Thyroid gland (tissue), 4 donors: ENCODE measurements around the gene C11orf98. TPM values are rescaled to one million over a fixed set of nuclear protein-coding genes. Genes with fewer than 3 reads are reported as not detected.

Source experiments
- DNase-seq, 2 donors: peaks; one replicate each; pipeline ENCODE4 v3.0.0-alpha.2; 2019
- H3K27ac ChIP-seq, 3 donors: fragments of 200-600 bp; sonication (generic); 1 replicate in 2 of 3; 2 replicates in 1 of 3; pipeline ENCODE4 v1.5.1; 2016 to 2019; ENCODE audit warnings: mild to moderate bottlenecking in 1 of 3, moderate library complexity in 1 of 3
- H3K27me3 ChIP-seq: fragments of 200-600 bp; sonication (generic); one replicate; pipeline ENCODE4 v1.5.1; 2019
- H3K36me3 ChIP-seq, 2 donors: fragments of 200-600 bp; sonication (generic); one replicate each; pipeline ENCODE4 v1.5.1; 2016 to 2019
- H3K4me1 ChIP-seq, 2 donors: fragments of 200-600 bp; sonication (generic); one replicate each; pipeline ENCODE4 v1.5.1; 2017 to 2019
- H3K4me3 ChIP-seq, 3 donors: fragments of 200-600 bp; sonication (generic); replicated peaks in 1 of 3; 1 replicate in 2 of 3; 2 replicates in 1 of 3; pipeline ENCODE4 v1.5.1; 2016; ENCODE audit warnings: mild to moderate bottlenecking in 1 of 3
- H3K9me3 ChIP-seq: fragments of 200-600 bp; sonication (generic); one replicate; pipeline ENCODE4 v1.5.1; 2017
- POLR2A ChIP-seq, 2 donors: fragments of 450-650 bp; IDR thresholded peaks; one replicate each; pipeline ENCODE4 v1.6.1; 2017; ENCODE audit warnings: antibody characterized with exemption in 2 of 2, mild to moderate bottlenecking in 2 of 2, moderate library complexity in 1 of 2
- WGBS, 2 donors: methylation state at CpG; one replicate each; pipeline ENCODE4 v1.1.5; 2017; 5-methylcytosine and 5-hydroxymethylcytosine counted together
- intact Hi-C: fragments of 100-400 bp; cut with DNase I; formaldehyde crosslinking; loops from one replicate; pipeline ENCODE4 v1.15.1; 2023
- total RNA-seq, 4 donors: library from RNA; depleted of rRNA; stranded (reverse); fragments of >200 nt; gene quantifications; one replicate each; pipeline ENCODE4 v1.2.3, GENCODE V29; 2016
- TF ChIP-seq, protein P1 (sequence below), 6 experiments: fragments of 200-600 bp in 3 of 6; fragments of 450-650 bp in 3 of 6; sonication (generic) in 3 of 6; IDR thresholded peaks; one replicate each; pipeline ENCODE4 v1.5.1; 2016 to 2019; ENCODE audit warnings: antibody characterized with exemption in 6 of 6, mild to moderate bottlenecking in 2 of 6, inconsistent platforms in 1 of 6, moderate library complexity in 1 of 6

C11orf98 gene
- total RNA-seq, 4 donors from 2014 or later, result 24.1 to 34.5 (median 29.6) TPM

DNA sequence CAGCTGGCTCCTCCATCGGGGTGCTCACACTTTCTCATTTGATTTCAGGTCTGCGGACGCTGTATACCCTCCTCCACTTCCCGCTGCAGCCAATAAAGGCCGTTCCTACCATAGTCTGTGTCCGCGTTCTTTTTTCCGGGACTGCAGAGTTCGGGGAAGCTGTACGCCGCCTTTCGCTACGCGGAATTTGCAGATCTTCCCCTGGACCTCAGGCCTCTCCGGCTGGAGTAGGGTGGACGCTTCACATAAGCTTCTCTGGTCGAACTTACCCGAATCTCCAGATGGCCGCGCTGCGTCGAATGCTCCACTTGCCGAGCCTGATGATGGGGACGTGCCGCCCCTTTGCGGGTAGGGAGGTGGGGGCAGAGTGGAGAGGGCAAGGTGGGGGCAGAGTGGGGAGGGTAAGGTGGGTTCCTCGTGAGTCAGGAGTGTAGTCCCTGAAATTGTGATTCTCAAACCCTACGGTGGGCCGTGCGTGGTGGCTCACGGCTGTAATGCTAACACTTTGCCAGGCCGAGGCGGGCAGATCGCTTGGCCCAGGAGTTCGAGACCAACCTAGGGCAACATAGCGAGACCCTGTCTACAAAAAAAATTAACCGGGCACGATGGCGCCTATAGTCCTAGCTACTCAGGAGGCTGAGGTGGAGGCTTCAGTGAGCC is 719 bp upstream of the C11orf98 start:
- H3K9me3 ChIP-seq, result no peaks in the 10 kb centered on the region
- no peaks in the 10 kb centered on the region for H3K36me3 ChIP-seq
- H3K4me3 ChIP-seq, result peak overlapping the region; percentile 61 to 93 (median 63)
- no peaks in the 10 kb centered on the region for H3K27me3 ChIP-seq
- peak overlapping the region; percentile 56 to 79 (median 77) for H3K27ac ChIP-seq
- TF ChIP-seq POLR2A (IDR thresholded peaks at IDR 0.05), result no peak
- TF ChIP-seq, protein P1, sequence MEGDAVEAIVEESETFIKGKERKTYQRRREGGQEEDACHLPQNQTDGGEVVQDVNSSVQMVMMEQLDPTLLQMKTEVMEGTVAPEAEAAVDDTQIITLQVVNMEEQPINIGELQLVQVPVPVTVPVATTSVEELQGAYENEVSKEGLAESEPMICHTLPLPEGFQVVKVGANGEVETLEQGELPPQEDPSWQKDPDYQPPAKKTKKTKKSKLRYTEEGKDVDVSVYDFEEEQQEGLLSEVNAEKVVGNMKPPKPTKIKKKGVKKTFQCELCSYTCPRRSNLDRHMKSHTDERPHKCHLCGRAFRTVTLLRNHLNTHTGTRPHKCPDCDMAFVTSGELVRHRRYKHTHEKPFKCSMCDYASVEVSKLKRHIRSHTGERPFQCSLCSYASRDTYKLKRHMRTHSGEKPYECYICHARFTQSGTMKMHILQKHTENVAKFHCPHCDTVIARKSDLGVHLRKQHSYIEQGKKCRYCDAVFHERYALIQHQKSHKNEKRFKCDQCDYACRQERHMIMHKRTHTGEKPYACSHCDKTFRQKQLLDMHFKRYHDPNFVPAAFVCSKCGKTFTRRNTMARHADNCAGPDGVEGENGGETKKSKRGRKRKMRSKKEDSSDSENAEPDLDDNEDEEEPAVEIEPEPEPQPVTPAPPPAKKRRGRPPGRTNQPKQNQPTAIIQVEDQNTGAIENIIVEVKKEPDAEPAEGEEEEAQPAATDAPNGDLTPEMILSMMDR (IDR thresholded peaks at IDR 0.05), result no peak
- DNase-seq, result peak; percentile 67
- H3K4me1 ChIP-seq, result peaks cover 13 to 20% of the 10 kb centered on the region in 2 donors
- 3 to 4% methylated on average over 31 to 36 of the region's 39 CpGs for WGBS, 2 donors
- intact Hi-C loops, result no loop called here

DNA sequence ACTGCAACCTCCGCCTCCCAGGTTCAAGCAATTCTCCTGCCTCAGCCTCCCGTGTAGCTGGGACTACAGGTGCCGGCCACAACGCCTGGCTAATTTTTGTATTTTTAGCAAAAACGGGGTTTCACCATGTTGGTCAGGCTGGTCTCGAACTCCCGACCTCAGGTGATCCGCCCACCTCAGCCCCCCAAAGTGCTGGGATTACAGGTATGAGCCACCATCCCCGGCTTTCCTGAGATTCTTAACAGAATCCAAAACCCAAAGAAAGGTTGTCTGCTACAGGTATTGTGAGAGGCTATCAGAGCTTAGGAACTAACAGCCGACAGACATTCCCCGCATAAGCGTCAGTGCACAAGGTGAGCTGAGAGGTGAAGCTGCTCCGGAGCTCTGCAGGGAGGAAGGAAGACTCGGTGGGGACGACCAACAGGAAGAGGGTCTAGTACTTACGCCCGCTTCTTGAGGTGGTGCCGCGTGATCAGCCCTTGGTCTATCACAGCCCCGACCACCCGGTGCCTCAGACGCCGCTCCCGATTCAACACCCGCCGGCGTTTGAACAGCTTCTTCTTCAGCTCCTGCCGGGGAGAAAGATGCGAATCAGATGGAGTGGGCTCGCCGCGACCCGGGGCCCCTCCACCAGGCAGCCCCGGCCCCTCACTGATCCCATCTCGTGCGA is 470 bp downstream of the C11orf98 start:
- H3K4me3 ChIP-seq, result peak overlapping the region; percentile 63 to 93 (median 82)
- no peaks in the 10 kb centered on the region for H3K36me3 ChIP-seq
- H3K4me1 ChIP-seq, result peaks cover 10 to 16% of the 10 kb centered on the region in 2 donors
- no peaks in the 10 kb centered on the region for H3K27me3 ChIP-seq
- WGBS, 2 donors, result 3 to 7% methylated on average over 14 to 27 of the region's 36 CpGs
- no peaks in the 10 kb centered on the region for H3K9me3 ChIP-seq
- TF ChIP-seq, protein P1 (IDR thresholded peaks at IDR 0.05), result no peak
- no peak for TF ChIP-seq POLR2A (IDR thresholded peaks at IDR 0.05)
- H3K27ac ChIP-seq, result peak overlapping the region; percentile 63 to 79 (median 77)
- peak; percentile 61 to 64 for DNase-seq
- intact Hi-C loops, result no loop called here

DNA sequence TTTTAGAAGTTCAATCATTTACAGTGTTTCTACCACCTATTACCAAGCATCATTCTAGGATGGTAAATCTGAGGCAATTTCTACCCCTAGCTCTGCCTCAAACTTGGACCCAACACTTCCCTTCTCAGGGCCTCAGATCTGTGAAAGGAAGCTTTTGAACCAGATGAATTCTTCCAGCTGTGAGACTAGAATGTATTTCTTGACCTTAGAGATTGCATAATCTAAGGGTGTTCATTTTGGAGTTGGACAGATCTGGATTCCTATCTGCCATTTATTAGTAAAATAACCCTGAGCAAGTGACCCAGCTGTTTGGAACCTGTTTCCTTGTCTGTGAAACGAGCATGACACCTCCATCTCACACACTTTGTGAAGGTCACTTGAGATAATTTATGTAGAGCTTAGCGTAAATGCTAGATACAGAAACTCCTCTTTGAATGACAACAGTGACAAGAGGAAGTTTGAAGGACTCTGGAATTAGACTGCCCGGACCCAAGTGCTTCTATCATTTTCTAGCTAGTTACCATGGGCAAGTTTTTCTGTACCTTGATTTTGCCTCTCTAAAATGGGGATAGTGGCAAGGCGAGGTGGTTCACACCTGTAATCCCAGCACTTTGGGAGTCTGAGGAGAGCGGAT is 8.1 kb downstream of the C11orf98 start:
- H3K27me3 ChIP-seq, result no peaks in the 10 kb centered on the region
- intact Hi-C loops, result no loop called here
- H3K27ac ChIP-seq, result no peak overlapping the region
- TF ChIP-seq, protein P1 (IDR thresholded peaks at IDR 0.05), result no peak
- no peak for TF ChIP-seq POLR2A (IDR thresholded peaks at IDR 0.05)
- no peak for DNase-seq
- H3K36me3 ChIP-seq, result no peaks in the 10 kb centered on the region
- 52 to 65% methylated on average over 5 of the region's 5 CpGs for WGBS, 2 donors
- H3K4me3 ChIP-seq, result no peak overlapping the region
- no peaks in the 10 kb centered on the region for H3K9me3 ChIP-seq
- peaks cover 6% of the 10 kb centered on the region in 2 donors for H3K4me1 ChIP-seq

DNA sequence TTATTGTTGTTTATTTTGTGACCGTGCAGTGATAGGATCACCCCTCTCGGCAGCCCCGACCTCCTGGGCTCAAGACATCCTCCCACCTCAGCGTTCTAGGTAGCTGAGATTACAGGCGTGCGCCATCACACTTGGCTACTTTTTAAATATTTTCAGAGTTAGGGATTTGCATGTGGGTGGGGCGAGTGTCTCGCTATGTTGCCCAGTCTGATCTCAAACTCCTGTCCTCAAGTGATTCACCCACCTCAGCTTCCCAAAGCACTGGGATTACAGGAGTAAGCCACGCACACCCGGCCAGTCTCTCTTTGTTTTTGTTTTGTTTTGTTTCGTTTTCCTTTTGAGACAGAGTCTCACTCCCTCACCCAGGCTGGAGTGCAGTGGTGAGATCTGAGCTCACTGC is 10.7 kb downstream of the C11orf98 start:
- H3K4me1 ChIP-seq, result peaks cover 6 to 11% of the 10 kb centered on the region in 2 donors
- H3K27me3 ChIP-seq, result no peaks in the 10 kb centered on the region
- no peak overlapping the region for H3K4me3 ChIP-seq
- TF ChIP-seq POLR2A (IDR thresholded peaks at IDR 0.05), result no peak
- TF ChIP-seq, protein P1 (IDR thresholded peaks at IDR 0.05), result no peak
- H3K36me3 ChIP-seq, result peaks cover 0 to 6% of the 10 kb centered on the region in 2 donors
- no peak overlapping the region for H3K27ac ChIP-seq
- intact Hi-C loops, result no loop called here
- DNase-seq, result no peak
- no peaks in the 10 kb centered on the region for H3K9me3 ChIP-seq
- 79 to 84% methylated on average over 11 of the region's 11 CpGs for WGBS, 2 donors
